Measurements from ENCODE around the gene SUPT3H. TPM values are rescaled to one million over a fixed set of nuclear protein-coding genes. Genes with fewer than 3 reads are reported as not detected.

SUPT3H gene
- total and polyA plus RNA-seq, 2 donors from 2014 or later: 10.1 to 12.5 TPM

- TF ChIP-seq, protein P1, sequence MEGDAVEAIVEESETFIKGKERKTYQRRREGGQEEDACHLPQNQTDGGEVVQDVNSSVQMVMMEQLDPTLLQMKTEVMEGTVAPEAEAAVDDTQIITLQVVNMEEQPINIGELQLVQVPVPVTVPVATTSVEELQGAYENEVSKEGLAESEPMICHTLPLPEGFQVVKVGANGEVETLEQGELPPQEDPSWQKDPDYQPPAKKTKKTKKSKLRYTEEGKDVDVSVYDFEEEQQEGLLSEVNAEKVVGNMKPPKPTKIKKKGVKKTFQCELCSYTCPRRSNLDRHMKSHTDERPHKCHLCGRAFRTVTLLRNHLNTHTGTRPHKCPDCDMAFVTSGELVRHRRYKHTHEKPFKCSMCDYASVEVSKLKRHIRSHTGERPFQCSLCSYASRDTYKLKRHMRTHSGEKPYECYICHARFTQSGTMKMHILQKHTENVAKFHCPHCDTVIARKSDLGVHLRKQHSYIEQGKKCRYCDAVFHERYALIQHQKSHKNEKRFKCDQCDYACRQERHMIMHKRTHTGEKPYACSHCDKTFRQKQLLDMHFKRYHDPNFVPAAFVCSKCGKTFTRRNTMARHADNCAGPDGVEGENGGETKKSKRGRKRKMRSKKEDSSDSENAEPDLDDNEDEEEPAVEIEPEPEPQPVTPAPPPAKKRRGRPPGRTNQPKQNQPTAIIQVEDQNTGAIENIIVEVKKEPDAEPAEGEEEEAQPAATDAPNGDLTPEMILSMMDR (IDR thresholded peaks at IDR 0.05; ENCODE audit: borderline replicate concordance, extremely low read depth, insufficient read depth): no peak
- Histone ChIP-seq H3K9ac (ENCODE audit: low read length in 3 of 3) (no peak overlapping the region), H3K9me3 (ENCODE audit: control insufficient read depth in 2 of 3, insufficient read depth in 1 of 3, low read length in 3 of 3) (no peaks in the 10 kb centered on the region), H3K36me3 (ENCODE audit: control insufficient read depth in 2 of 3, insufficient read depth in 3 of 3, low read length in 3 of 3) (no peaks in the 10 kb centered on the region), H3K27ac (ENCODE audit: low read depth in 2 of 2, low read length in 2 of 2) (no peak overlapping the region), H3K27me3 (ENCODE audit: control insufficient read depth, insufficient read depth, low read length) (no peaks in the 10 kb centered on the region), H3K4me1 (ENCODE audit: control insufficient read depth in 2 of 3, insufficient read depth in 2 of 3, low read depth in 1 of 3, low read length in 3 of 3) (no peaks in the 10 kb centered on the region), H3K4me3 (ENCODE audit: low read length in 3 of 3) (no peak overlapping the region)
- intact Hi-C loops (cut with DNase I): no loop called here
- no peak for FAIRE-seq
- no peak for DNase-seq
These were observed 374.3 kb downstream of the SUPT3H start for GRCh38 chr6:45003387-45003786.

- no peak overlapping the region for H3K4me3 ChIP-seq (ENCODE audit: low read length in 3 of 3)
- no peak overlapping the region for H3K9ac ChIP-seq (ENCODE audit: low read length in 3 of 3)
- H3K9me3 ChIP-seq (ENCODE audit: control insufficient read depth in 2 of 3, insufficient read depth in 1 of 3, low read length in 3 of 3): no peaks in the 10 kb centered on the region
- no peaks in the 10 kb centered on the region for H3K4me1 ChIP-seq (ENCODE audit: control insufficient read depth in 2 of 3, insufficient read depth in 2 of 3, low read depth in 1 of 3, low read length in 3 of 3)
- FAIRE-seq: no peak
- TF ChIP-seq, protein P1 (IDR thresholded peaks at IDR 0.05; ENCODE audit: borderline replicate concordance, extremely low read depth, insufficient read depth): no peak
- no peak for DNase-seq
- intact Hi-C loops (cut with DNase I): no loop called here
- H3K27me3 ChIP-seq (ENCODE audit: control insufficient read depth, insufficient read depth, low read length): no peaks in the 10 kb centered on the region
- H3K27ac ChIP-seq (ENCODE audit: low read depth in 2 of 2, low read length in 2 of 2): no peak overlapping the region
- no peaks in the 10 kb centered on the region for H3K36me3 ChIP-seq (ENCODE audit: control insufficient read depth in 2 of 3, insufficient read depth in 3 of 3, low read length in 3 of 3)
These were observed 375.2 kb downstream of the SUPT3H start for GRCh38 chr6:45002390-45003105.

- intact Hi-C loops (cut with DNase I): no loop called here
- FAIRE-seq: no peak
These were observed 376.1 kb downstream of the SUPT3H start for GRCh38 chr6:45001663-45002062.

More at GRCh38 chr6:45001663-45002062, 376.1 kb downstream of the SUPT3H start:
- TF ChIP-seq, protein P1 (IDR thresholded peaks at IDR 0.05; ENCODE audit: borderline replicate concordance, extremely low read depth, insufficient read depth): no peak
- Histone ChIP-seq H3K27ac (ENCODE audit: low read depth in 2 of 2, low read length in 2 of 2) (no peak overlapping the region), H3K4me3 (ENCODE audit: low read length in 3 of 3) (no peak overlapping the region), H3K9ac (ENCODE audit: low read length in 3 of 3) (no peak overlapping the region), H3K36me3 (ENCODE audit: control insufficient read depth in 2 of 3, insufficient read depth in 3 of 3, low read length in 3 of 3) (no peaks in the 10 kb centered on the region), H3K27me3 (ENCODE audit: control insufficient read depth, insufficient read depth, low read length) (no peaks in the 10 kb centered on the region), H3K4me1 (ENCODE audit: control insufficient read depth in 2 of 3, insufficient read depth in 2 of 3, low read depth in 1 of 3, low read length in 3 of 3) (no peaks in the 10 kb centered on the region), H3K9me3 (ENCODE audit: control insufficient read depth in 2 of 3, insufficient read depth in 1 of 3, low read length in 3 of 3) (no peaks in the 10 kb centered on the region)
- no peak for DNase-seq
